CD4-positive, alpha-beta T cell treated with Interferon gamma for 1 hour (primary cell): ENCODE measurements around the gene MINDY2.

ENCODE experiments used
- DNase-seq: peaks from one replicate; pipeline ENCODE4 v3.0.0-alpha.2; 2020

MINDY2 gene

GRCh38 chr15:58770857-58771620, at the start of gene MINDY2:
TSS of gene MINDY2 (plus strand) at chr15:58771302. CDS start at chr15:58771396, 94 bp downstream.
- peak; percentile 93 for DNase-seq

- DNase-seq: peak; percentile 23
Observed at GRCh38 chr15:58724466-58724865, 46.6 kb upstream of the MINDY2 start.

- DNase-seq: no peak
Observed at GRCh38 chr15:58726867-58727266, 44.2 kb upstream of the MINDY2 start.

GRCh38 chr15:58731756-58732535, 39.2 kb upstream of the MINDY2 start:
- DNase-seq: no peak

- DNase-seq: no peak
Observed at GRCh38 chr15:58732625-58733363, 38.3 kb upstream of the MINDY2 start.

GRCh38 chr15:58734859-58735258, 36.2 kb upstream of the MINDY2 start:
- DNase-seq: no peak

- no peak for DNase-seq
Observed at GRCh38 chr15:58736018-58736643, 35.0 kb upstream of the MINDY2 start.

- no peak for DNase-seq
Observed at GRCh38 chr15:58737298-58737697, 33.8 kb upstream of the MINDY2 start.

- DNase-seq: no peak
Observed at GRCh38 chr15:58738046-58738707, 32.9 kb upstream of the MINDY2 start.

- no peak for DNase-seq
Observed at GRCh38 chr15:58740436-58740835, 30.7 kb upstream of the MINDY2 start.

GRCh38 chr15:58741032-58741431, 30.1 kb upstream of the MINDY2 start:
- DNase-seq: no peak

- no peak for DNase-seq
Observed at GRCh38 chr15:58742022-58742813, 28.9 kb upstream of the MINDY2 start.

- DNase-seq: no peak
Observed at GRCh38 chr15:58742819-58743502, 28.1 kb upstream of the MINDY2 start.

GRCh38 chr15:58746174-58746573, 24.9 kb upstream of the MINDY2 start:
- DNase-seq: no peak

- no peak for DNase-seq
Observed at GRCh38 chr15:58748040-58748851, 22.9 kb upstream of the MINDY2 start.

- peak; percentile 28 for DNase-seq
Observed at GRCh38 chr15:58748852-58749531, 22.1 kb upstream of the MINDY2 start.

- peak; percentile 99 for DNase-seq
Observed at GRCh38 chr15:58749532-58750337, 21.4 kb upstream of the MINDY2 start, which contains the start of gene ADAM10. TSS of gene ADAM10 (minus strand) at chr15:58749707. CDS start at chr15:58749534, 173 bp downstream.

- DNase-seq: no peak
Observed at GRCh38 chr15:58752716-58753115, 18.4 kb upstream of the MINDY2 start.
